KMS-11 (cell line): ENCODE measurements around the gene GGACT.
"Not testable (repeated sequence)": the region's sequence is repeated elsewhere in the genome, so short reads cannot be mapped to it uniquely, and the experiment has no call there.

Experiments used
- H2AFZ ChIP-seq: fragments of 200-600 bp; sonication (generic); 2 replicates; pipeline ENCODE4 v1.6.1; 2016; ENCODE audit warnings: antibody characterized with exemption, mixed run types, low read depth
- H3K27ac ChIP-seq: fragments of 200-600 bp; sonication (generic); 2 replicates; pipeline ENCODE4 v1.6.1; 2016; ENCODE audit warnings: mild to moderate bottlenecking, mixed run types
- H3K27me3 ChIP-seq: fragments of 200-600 bp; sonication (generic); 2 replicates; pipeline ENCODE4 v1.6.1; 2017; ENCODE audit warnings: mild to moderate bottlenecking, low read depth, mixed run types, moderate library complexity; ENCODE audit not compliant: insufficient read depth
- H3K36me3 ChIP-seq: fragments of 200-600 bp; sonication (generic); 2 replicates; pipeline ENCODE4 v1.6.1; 2017; ENCODE audit warnings: mild to moderate bottlenecking, mixed run types; ENCODE audit not compliant: insufficient read depth
- H3K4me1 ChIP-seq: fragments of 200-600 bp; sonication (generic); 2 replicates; pipeline ENCODE4 v1.6.1; 2016; ENCODE audit warnings: mild to moderate bottlenecking, low read depth, mixed run types; ENCODE audit not compliant: poor library complexity, severe bottlenecking
- H3K4me2 ChIP-seq: fragments of 200-600 bp; sonication (generic); 2 replicates; pipeline ENCODE4 v1.7.0; 2016; ENCODE audit warnings: mild to moderate bottlenecking, mixed run types
- H3K4me3 ChIP-seq: fragments of 200-600 bp; sonication (generic); IDR thresholded peaks from 2 replicates; pipeline ENCODE4 v1.6.1; 2017; ENCODE audit warnings: low read depth, low read length, mixed read lengths; ENCODE audit not compliant: insufficient read depth
- H3K79me2 ChIP-seq: fragments of 200-600 bp; sonication (generic); 2 replicates; pipeline ENCODE4 v1.6.1; 2016; ENCODE audit warnings: low read depth, mixed run types; ENCODE audit not compliant: insufficient read depth
- H3K9ac ChIP-seq: fragments of 200-600 bp; sonication (generic); 2 replicates; pipeline ENCODE4 v1.6.1; 2016; ENCODE audit warnings: mild to moderate bottlenecking, mixed run types
- H4K20me1 ChIP-seq: fragments of 200-600 bp; sonication (generic); 2 replicates; pipeline ENCODE4 v1.6.1; 2016; ENCODE audit warnings: mild to moderate bottlenecking, mixed run types; ENCODE audit not compliant: insufficient read depth
- TF ChIP-seq, protein P1 (sequence below): fragments of 200-600 bp; sonication (generic); conservative IDR thresholded peaks from 2 replicates; pipeline ENCODE4 v1.6.1; 2017; ENCODE audit warnings: low read depth, mild to moderate bottlenecking, antibody characterized with exemption, low read length, moderate library complexity, mixed read lengths

GGACT gene

DNA sequence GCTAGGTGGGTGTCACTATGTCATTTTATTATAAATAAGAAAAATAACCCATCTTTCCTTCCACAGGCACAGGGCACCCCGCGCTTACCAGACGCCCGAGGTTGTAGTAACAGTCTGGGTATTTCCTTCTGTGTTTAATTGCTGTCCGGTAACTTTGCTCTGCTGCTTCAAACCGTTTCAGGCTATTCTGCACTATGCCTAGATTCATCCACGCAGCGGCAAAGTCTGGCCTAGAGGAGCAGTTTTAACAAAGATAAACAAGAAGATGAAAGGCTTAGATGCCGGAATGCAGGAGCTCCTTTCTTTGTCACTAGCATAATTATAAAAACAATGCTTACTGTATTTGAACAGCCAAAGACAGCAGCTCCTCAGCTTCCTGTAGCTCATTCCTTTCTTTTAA, 36.9 kb upstream of the GGACT start:
- Histone ChIP-seq H4K20me1 (no peaks in the 10 kb centered on the region), H3K9ac (no peak overlapping the region), H3K27ac (no peak overlapping the region), H3K4me2 (no peak overlapping the region), H3K27me3 (no peaks in the 10 kb centered on the region), H3K4me3 (no peak overlapping the region), H2AFZ (no peak overlapping the region), H3K4me1 (no peaks in the 10 kb centered on the region), H3K79me2 (no peaks in the 10 kb centered on the region), H3K36me3 (no peaks in the 10 kb centered on the region)
- TF ChIP-seq, protein P1, sequence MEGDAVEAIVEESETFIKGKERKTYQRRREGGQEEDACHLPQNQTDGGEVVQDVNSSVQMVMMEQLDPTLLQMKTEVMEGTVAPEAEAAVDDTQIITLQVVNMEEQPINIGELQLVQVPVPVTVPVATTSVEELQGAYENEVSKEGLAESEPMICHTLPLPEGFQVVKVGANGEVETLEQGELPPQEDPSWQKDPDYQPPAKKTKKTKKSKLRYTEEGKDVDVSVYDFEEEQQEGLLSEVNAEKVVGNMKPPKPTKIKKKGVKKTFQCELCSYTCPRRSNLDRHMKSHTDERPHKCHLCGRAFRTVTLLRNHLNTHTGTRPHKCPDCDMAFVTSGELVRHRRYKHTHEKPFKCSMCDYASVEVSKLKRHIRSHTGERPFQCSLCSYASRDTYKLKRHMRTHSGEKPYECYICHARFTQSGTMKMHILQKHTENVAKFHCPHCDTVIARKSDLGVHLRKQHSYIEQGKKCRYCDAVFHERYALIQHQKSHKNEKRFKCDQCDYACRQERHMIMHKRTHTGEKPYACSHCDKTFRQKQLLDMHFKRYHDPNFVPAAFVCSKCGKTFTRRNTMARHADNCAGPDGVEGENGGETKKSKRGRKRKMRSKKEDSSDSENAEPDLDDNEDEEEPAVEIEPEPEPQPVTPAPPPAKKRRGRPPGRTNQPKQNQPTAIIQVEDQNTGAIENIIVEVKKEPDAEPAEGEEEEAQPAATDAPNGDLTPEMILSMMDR: no peak

DNA sequence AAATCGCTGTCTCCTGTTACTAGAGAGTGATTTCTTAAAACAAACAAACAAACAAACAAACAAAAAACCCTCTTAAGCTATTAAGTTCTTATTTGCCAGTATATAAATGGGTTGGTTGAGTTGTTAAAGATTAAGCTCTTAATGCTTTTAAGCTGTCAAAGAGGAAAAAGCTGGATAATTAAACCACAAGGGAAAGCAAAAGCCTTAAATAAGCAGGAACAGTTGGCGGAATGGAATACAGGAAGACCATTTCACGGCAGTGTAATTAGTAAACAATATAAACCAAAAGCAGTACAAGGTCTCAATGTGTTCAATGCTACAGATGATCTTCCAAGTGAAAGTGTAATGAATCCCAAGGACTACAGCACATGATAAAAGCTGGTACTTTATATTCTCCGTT, 32.2 kb upstream of the GGACT start:
- TF ChIP-seq, protein P1: no peak
- H3K4me1 ChIP-seq: no peaks in the 10 kb centered on the region
- H3K36me3 ChIP-seq: no peaks in the 10 kb centered on the region
- H3K4me2 ChIP-seq: no peak overlapping the region
- H3K27me3 ChIP-seq: no peaks in the 10 kb centered on the region
- H4K20me1 ChIP-seq: no peaks in the 10 kb centered on the region
- H2AFZ ChIP-seq: no peak overlapping the region
- H3K9ac ChIP-seq: no peak overlapping the region
- H3K27ac ChIP-seq: no peak overlapping the region
- H3K79me2 ChIP-seq: no peaks in the 10 kb centered on the region
- H3K4me3 ChIP-seq: no peak overlapping the region

DNA sequence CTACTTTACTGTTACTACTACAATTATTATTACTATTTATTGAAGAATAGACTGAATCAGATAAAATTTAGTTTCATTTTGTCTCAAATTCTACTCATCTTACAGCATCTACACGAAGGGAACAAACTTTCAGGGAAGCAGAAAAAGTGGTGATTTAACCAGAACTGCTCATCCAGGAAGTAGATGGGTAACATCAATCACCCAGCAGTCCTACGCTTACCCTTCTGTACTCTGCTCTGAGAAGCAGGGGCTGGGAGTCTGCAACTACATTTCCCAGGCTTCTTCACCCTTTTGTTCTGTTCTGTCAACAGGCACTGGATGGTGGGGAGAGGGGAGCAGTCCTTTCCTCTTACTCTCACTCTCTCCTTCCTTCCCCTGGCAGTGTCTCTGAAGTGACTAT, 31.4 kb upstream of the GGACT start:
- no peak overlapping the region for H3K9ac ChIP-seq
- no peaks in the 10 kb centered on the region for H3K79me2 ChIP-seq
- H3K4me3 ChIP-seq: no peak overlapping the region
- H3K4me2 ChIP-seq: no peak overlapping the region
- TF ChIP-seq, protein P1: no peak
- no peaks in the 10 kb centered on the region for H3K36me3 ChIP-seq
- no peaks in the 10 kb centered on the region for H3K4me1 ChIP-seq
- H3K27ac ChIP-seq: no peak overlapping the region
- no peaks in the 10 kb centered on the region for H4K20me1 ChIP-seq
- no peak overlapping the region for H2AFZ ChIP-seq
- H3K27me3 ChIP-seq: no peaks in the 10 kb centered on the region

DNA sequence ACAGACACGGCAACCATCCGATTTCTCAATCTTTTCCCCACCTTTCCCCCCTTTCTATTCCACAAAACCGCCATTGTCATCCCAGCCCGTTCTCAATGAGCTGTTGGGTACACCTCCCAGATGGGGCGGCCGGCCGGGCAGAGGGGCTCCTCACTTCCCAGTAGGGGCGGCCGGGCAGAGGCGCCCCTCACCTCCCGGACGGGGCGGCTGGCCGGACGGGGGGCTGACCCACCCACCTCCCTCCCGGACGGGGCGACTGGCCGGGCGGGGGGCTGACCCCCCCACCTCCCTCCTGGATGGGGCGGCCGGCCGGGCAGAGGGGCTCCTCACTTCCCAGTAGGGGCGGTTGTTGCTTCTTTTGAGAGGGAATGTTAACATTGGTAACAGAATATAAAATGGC, 30.3 kb upstream of the GGACT start:
- H3K36me3 ChIP-seq, H3K4me3 ChIP-seq, H3K79me2 ChIP-seq, H3K4me2 ChIP-seq, H3K4me1 ChIP-seq, H3K9ac ChIP-seq, H2AFZ ChIP-seq, H3K27me3 ChIP-seq, H4K20me1 ChIP-seq, H3K27ac ChIP-seq: not testable (repeated sequence)

DNA sequence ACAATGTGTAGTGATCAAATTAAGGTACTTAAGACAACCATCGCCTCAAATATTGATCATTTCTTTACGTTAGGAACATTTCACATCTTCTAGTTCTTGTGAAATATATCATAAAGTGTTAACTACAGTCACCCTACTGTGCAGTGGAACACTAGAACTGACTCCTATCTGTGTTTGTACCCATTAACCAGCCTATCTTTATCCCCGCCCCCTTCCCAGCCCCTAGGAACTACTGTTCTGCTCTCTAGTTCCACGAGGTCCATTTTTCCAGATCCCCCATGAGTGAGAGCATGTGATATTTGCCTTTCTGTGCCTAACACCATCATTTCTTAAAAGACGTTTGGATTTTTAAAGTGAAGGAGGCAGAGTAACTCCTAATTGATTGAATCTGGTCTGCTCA, 24.4 kb upstream of the GGACT start:
- Histone ChIP-seq H3K79me2 (no peaks in the 10 kb centered on the region), H3K9ac (no peak overlapping the region), H2AFZ (no peak overlapping the region), H3K36me3 (no peaks in the 10 kb centered on the region), H3K27ac (no peak overlapping the region), H3K27me3 (no peaks in the 10 kb centered on the region), H3K4me3 (no peak overlapping the region), H3K4me2 (no peak overlapping the region), H3K4me1 (no peaks in the 10 kb centered on the region), H4K20me1 (no peaks in the 10 kb centered on the region)
- TF ChIP-seq, protein P1: no peak
